ENCODE data around the gene TMEM80. TPM values are rescaled to one million over a fixed set of nuclear protein-coding genes. Genes with fewer than 3 reads are reported as not detected.
"Not testable (repeated sequence)": the region's sequence is repeated elsewhere in the genome, so short reads cannot be mapped to it uniquely, and the experiment has no call there.

Gene TMEM80
- total and polyA plus RNA-seq, 9 of the 15 experiments (the other 6 are each of a cell fraction or from before 2014, with no cell fraction given): 5.1 to 30.1 (median 12.4) TPM

- no TSS peak for BruUV-seq (replicated peaks)
- TF ChIP-seq ETS2 (tag; IDR thresholded peaks at IDR 0.05; ENCODE audit: borderline replicate concordance, poor library complexity, severe bottlenecking) (no peak), POLR2G (IDR thresholded peaks at IDR 0.05; ENCODE audit: low read depth, low read length) (peak; percentile 43), XRCC3 (IDR thresholded peaks at IDR 0.05) (no peak)
- ChIA-PET CTCF (ENCODE audit: low intra/inter-chr PET ratio) (no interaction called here), POLR2A (interaction anchor here (1.1 to 1.3 kb wide), 2 partner anchors 11 to 12 kb away, joined by 3 to 4 read pairs; no protein-coding TSS in a partner anchor)
- in situ Hi-C loops (cut with MboI): no loop called here
- Histone ChIP-seq H3K4me3 (no peak overlapping the region), H3K79me2 (ENCODE audit: control insufficient read depth, insufficient read depth, low read length) (no peaks in the 10 kb centered on the region; the same call in 2 of the 3 replicates), H3K27ac (ENCODE audit: extremely low read depth, low read depth, low read length) (no peak overlapping the region), H3K4me1 (replicated peaks in 1 of 2; ENCODE audit: control insufficient read depth in 2 of 2, insufficient read depth in 2 of 2, low read length in 2 of 2) (peaks cover 0 to 12% of the 10 kb centered on the region in 2 experiments; a peak in 1 of 5 replicates), H3K27me3 (ENCODE audit: control insufficient read depth in 2 of 2, insufficient read depth in 2 of 2, low read length in 2 of 2) (no peaks in the 10 kb centered on the region), H3K36me3 (ENCODE audit: control insufficient read depth, insufficient read depth, low read length) (peaks cover 77% of the 10 kb centered on the region; the same call in 2 of the 3 replicates), H3K9ac (ENCODE audit: insufficient read depth in 1 of 2, low read depth in 2 of 2, low read length in 2 of 2) (no peak overlapping the region), H2AFZ (ENCODE audit: low read depth, low read length) (no peak overlapping the region), H3K9me1 (ENCODE audit: control insufficient read depth, insufficient read depth, low read length) (no peaks in the 10 kb centered on the region), H4K20me1 (replicated peaks; ENCODE audit: control insufficient read depth, insufficient read depth, low read length) (no peaks in the 10 kb centered on the region), H3K9me3 (replicated peaks; ENCODE audit: control insufficient read depth, insufficient read depth, low read depth, low read length) (no peaks in the 10 kb centered on the region), H3K4me2 (ENCODE audit: insufficient read depth, low read length) (no peak overlapping the region)
- 79% methylated on average over 6 of the region's 15 CpGs for WGBS (ENCODE audit: insufficient coverage, low coverage, missing lambda C conversion rate)
- no peak for DNase-seq (ENCODE audit: extremely low read depth in 1 of 4, low spot score in 3 of 4)
- no peak for FAIRE-seq
- intact Hi-C loops (cut with micrococcal nuclease): no loop called here
- no peak for ATAC-seq
These were observed 41.8 kb upstream of the TMEM80 start for GRCh38 chr11:653837-654236.

- FAIRE-seq; H3K9ac ChIP-seq (ENCODE audit: insufficient read depth in 1 of 2, low read depth in 2 of 2, low read length in 2 of 2); H2AFZ ChIP-seq (ENCODE audit: low read depth, low read length); H3K27me3 ChIP-seq (ENCODE audit: control insufficient read depth in 2 of 2, insufficient read depth in 2 of 2, low read length in 2 of 2); ATAC-seq; H3K4me2 ChIP-seq (ENCODE audit: insufficient read depth, low read length); DNase-seq (ENCODE audit: extremely low read depth in 1 of 4, low spot score in 3 of 4); H3K9me1 ChIP-seq (ENCODE audit: control insufficient read depth, insufficient read depth, low read length); in situ Hi-C loops (cut with MboI); BruUV-seq (replicated peaks); H3K4me3 ChIP-seq; H4K20me1 ChIP-seq (replicated peaks; ENCODE audit: control insufficient read depth, insufficient read depth, low read length); H3K27ac ChIP-seq (ENCODE audit: extremely low read depth, low read depth, low read length); intact Hi-C loops (cut with micrococcal nuclease); CTCF ChIA-PET (ENCODE audit: low intra/inter-chr PET ratio); H3K79me2 ChIP-seq (ENCODE audit: control insufficient read depth, insufficient read depth, low read length); H3K9me3 ChIP-seq (replicated peaks; ENCODE audit: control insufficient read depth, insufficient read depth, low read depth, low read length): not testable (repeated sequence)
- WGBS (ENCODE audit: insufficient coverage, low coverage, missing lambda C conversion rate): 83% methylated on average over 10 of the region's 12 CpGs
- H3K36me3 ChIP-seq (ENCODE audit: control insufficient read depth, insufficient read depth, low read length): peaks cover 80% of the 10 kb centered on the region; the same call in 2 of the 3 replicates
- peak; percentile 55; the same call in 1 of the 2 replicates for TF ChIP-seq CEBPB (tag; IDR thresholded peaks at IDR 0.05)
- POLR2A ChIA-PET: interaction anchor here (0.8 to 1.6 kb wide), 5 partner anchors 8 to 19 kb away, joined by 3 to 6 read pairs (median 4); no protein-coding TSS in a partner anchor
- peaks cover 0 to 12% of the 10 kb centered on the region in 2 experiments; a peak in 1 of 5 replicates for H3K4me1 ChIP-seq (replicated peaks in 1 of 2; ENCODE audit: control insufficient read depth in 2 of 2, insufficient read depth in 2 of 2, low read length in 2 of 2)
These were observed 41.2 kb upstream of the TMEM80 start for GRCh38 chr11:654444-654843.
